HUES6 (cell line): ENCODE data around the gene DYTN.

ENCODE experiments used
- H3K27ac ChIP-seq: 2 replicates; pipeline ENCODE4 v1.7.0; 2013; ENCODE audit warnings: low read depth, mild to moderate bottlenecking, low read length, inconsistent platforms
- H3K27me3 ChIP-seq: 2 replicates; pipeline ENCODE4 v1.6.1; 2013; ENCODE audit warnings: low read length; ENCODE audit not compliant: control insufficient read depth, insufficient read depth
- H3K36me3 ChIP-seq: 2 replicates; pipeline ENCODE4 v1.6.1; 2013; ENCODE audit warnings: low read length; ENCODE audit not compliant: control insufficient read depth, insufficient read depth
- H3K4me1 ChIP-seq: 2 replicates; pipeline ENCODE4 v1.6.1; 2013; ENCODE audit warnings: low read length; ENCODE audit not compliant: control insufficient read depth, insufficient read depth
- H3K4me3 ChIP-seq: 2 replicates; pipeline ENCODE4 v1.5.1; 2013; ENCODE audit warnings: low read depth, low read length
- H3K9ac ChIP-seq: one replicate; pipeline ENCODE4 v1.6.1; 2013; ENCODE audit warnings: mild to moderate bottlenecking, low read length
- H3K9me3 ChIP-seq: 2 replicates; pipeline ENCODE4 v1.6.1; 2013; ENCODE audit warnings: low read depth, low read length; ENCODE audit not compliant: control insufficient read depth, insufficient read depth

DYTN gene

GRCh38 chr2:206718296-206718695 is at the start of gene DYTN:
DYTN (minus strand) TSS chr2:206718396; CDS start chr2:206718279, 117 bp downstream.
- Histone ChIP-seq H3K36me3 (no peaks in the 10 kb centered on the region), H3K4me3 (no peak within 1 kb of the TSS), H3K27ac (no peak within 1 kb of the TSS), H3K9ac (no peak within 1 kb of the TSS), H3K4me1 (peaks cover 6% of the 10 kb centered on the region; the same call in 1 of the 2 replicates), H3K27me3 (no peaks in the 10 kb centered on the region), H3K9me3 (peaks cover 5% of the 10 kb centered on the region; the same call in 1 of the 2 replicates)

- Histone ChIP-seq H3K9me3 (no peaks in the 10 kb centered on the region), H3K36me3 (peaks cover 30% of the 10 kb centered on the region), H3K27ac (peak overlapping the region; percentile 83; the same call in 1 of the 2 replicates), H3K27me3 (peaks cover 15% of the 10 kb centered on the region; the same call in 1 of the 2 replicates), H3K9ac (peak overlapping the region; percentile 95), H3K4me1 (peaks cover 10% of the 10 kb centered on the region), H3K4me3 (peak overlapping the region; percentile 92)
Observed at GRCh38 chr2:206766057-206766930, 48.1 kb upstream of the DYTN start.

- peaks cover 23% of the 10 kb centered on the region for H3K36me3 ChIP-seq
- H3K4me3 ChIP-seq = peak within 1 kb of the TSS; percentile 92
- peak within 1 kb of the TSS; percentile 95 for H3K9ac ChIP-seq
- peaks cover 10% of the 10 kb centered on the region for H3K4me1 ChIP-seq
- no peaks in the 10 kb centered on the region for H3K9me3 ChIP-seq
- H3K27ac ChIP-seq = peak within 1 kb of the TSS; percentile 83
- peaks cover 15% of the 10 kb centered on the region; the same call in 1 of the 2 replicates for H3K27me3 ChIP-seq
Observed at GRCh38 chr2:206765242-206766056, 47.3 kb upstream of the DYTN start, which contains the start of the genes FASTKD2 and MDH1B. FASTKD2 (plus strand) TSS chr2:206765606; CDS start chr2:206766694, 1,088 bp downstream. MDH1B (minus strand) TSS chr2:206765328; CDS start chr2:206765271, 57 bp downstream.

GRCh38 chr2:206764673-206765241 is 46.6 kb upstream of the DYTN start:
- H3K9me3 ChIP-seq = no peaks in the 10 kb centered on the region
- peak overlapping the region; percentile 95 for H3K9ac ChIP-seq
- peaks cover 10% of the 10 kb centered on the region for H3K4me1 ChIP-seq
- H3K36me3 ChIP-seq = peaks cover 18% of the 10 kb centered on the region
- peak overlapping the region; percentile 83; the same call in 1 of the 2 replicates for H3K27ac ChIP-seq
- peaks cover 19% of the 10 kb centered on the region; the same call in 1 of the 2 replicates for H3K27me3 ChIP-seq
- H3K4me3 ChIP-seq = peak overlapping the region; percentile 92

- H3K36me3 ChIP-seq = no peaks in the 10 kb centered on the region
- H3K9ac ChIP-seq = no peak overlapping the region
Observed at GRCh38 chr2:206756816-206757215, 38.6 kb upstream of the DYTN start.

GRCh38 chr2:206740800-206741199 is 22.6 kb upstream of the DYTN start:
- Histone ChIP-seq H3K9me3 (no peaks in the 10 kb centered on the region), H3K27ac (no peak overlapping the region), H3K36me3 (no peaks in the 10 kb centered on the region), H3K4me1 (no peaks in the 10 kb centered on the region), H3K27me3 (no peaks in the 10 kb centered on the region), H3K9ac (no peak overlapping the region), H3K4me3 (no peak overlapping the region)

More at GRCh38 chr2:206756816-206757215, 38.6 kb upstream of the DYTN start:
- Histone ChIP-seq H3K4me3 (no peak overlapping the region), H3K9me3 (no peaks in the 10 kb centered on the region), H3K27me3 (peaks cover 10% of the 10 kb centered on the region; the same call in 1 of the 2 replicates), H3K27ac (no peak overlapping the region), H3K4me1 (no peaks in the 10 kb centered on the region)

- no peaks in the 10 kb centered on the region for H3K9me3 ChIP-seq
- H3K36me3 ChIP-seq = no peaks in the 10 kb centered on the region
- no peaks in the 10 kb centered on the region for H3K27me3 ChIP-seq
- no peak overlapping the region for H3K4me3 ChIP-seq
- no peak overlapping the region for H3K27ac ChIP-seq
- H3K9ac ChIP-seq = no peak overlapping the region
- H3K4me1 ChIP-seq = no peaks in the 10 kb centered on the region
Observed at GRCh38 chr2:206739271-206739670, 21.1 kb upstream of the DYTN start.

GRCh38 chr2:206736935-206737334 is 18.7 kb upstream of the DYTN start:
- Histone ChIP-seq H3K27ac (no peak overlapping the region), H3K9ac (no peak overlapping the region), H3K27me3 (no peaks in the 10 kb centered on the region), H3K36me3 (no peaks in the 10 kb centered on the region), H3K4me1 (no peaks in the 10 kb centered on the region), H3K4me3 (no peak overlapping the region), H3K9me3 (no peaks in the 10 kb centered on the region)

GRCh38 chr2:206733341-206733740 is 15.1 kb upstream of the DYTN start:
- no peak overlapping the region for H3K4me3 ChIP-seq
- H3K9ac ChIP-seq = no peak overlapping the region
- no peaks in the 10 kb centered on the region for H3K36me3 ChIP-seq

GRCh38 chr2:206728277-206729199 is 10.3 kb upstream of the DYTN start:
- H3K27ac ChIP-seq = no peak overlapping the region
- H3K27me3 ChIP-seq = no peaks in the 10 kb centered on the region
- H3K4me1 ChIP-seq = no peaks in the 10 kb centered on the region
- H3K9me3 ChIP-seq = no peaks in the 10 kb centered on the region
- no peaks in the 10 kb centered on the region for H3K36me3 ChIP-seq
- no peak overlapping the region for H3K4me3 ChIP-seq
- H3K9ac ChIP-seq = no peak overlapping the region

More at GRCh38 chr2:206733341-206733740, 15.1 kb upstream of the DYTN start:
- Histone ChIP-seq H3K4me1 (no peaks in the 10 kb centered on the region), H3K9me3 (no peaks in the 10 kb centered on the region), H3K27ac (no peak overlapping the region), H3K27me3 (no peaks in the 10 kb centered on the region)
